HEK293 (cell line): Measurements from ENCODE around the gene PRKD1.

Experiments used
- CTCF ChIA-PET: fragments of 350-600 bp; formaldehyde crosslinking; extraction: SDS; loops from one replicate; lab custom pipeline; 2021; ENCODE audit warnings: antibody characterized with exemption; lab: Yijun Ruan, JAX
- POLR2A ChIA-PET: fragments of 300-600 bp; formaldehyde crosslinking; extraction: SDS; loops from one replicate; lab custom pipeline; 2020; ENCODE audit warnings: antibody characterized with exemption, inconsistent platforms; lab: Yijun Ruan, JAX
- H3K27ac ChIP-seq: fragments of 200-500 bp; sonication (Bioruptor generic); 2 replicates; pipeline ENCODE4 v1.5.1; 2014; ENCODE audit warnings: low read depth, low read length, control low read depth, inconsistent platforms; ENCODE audit errors: extremely low read depth
- H3K36me3 ChIP-seq, 2 experiments: fragments of 200-500 bp in 1 of 2; sonication (Bioruptor generic) in 1 of 2; 1 replicate in 1 of 2; 2 replicates in 1 of 2; pipeline ENCODE4 v1.5.1; 2014 to 2017; ENCODE audit warnings: inconsistent platforms in 2 of 2, low read length in 2 of 2; ENCODE audit not compliant: control insufficient read depth in 2 of 2, insufficient read depth in 1 of 2
- H3K4me1 ChIP-seq: fragments of 200-500 bp; sonication (Bioruptor generic); 2 replicates; pipeline ENCODE4 v1.5.1; 2014; ENCODE audit warnings: mild to moderate bottlenecking, low read length, inconsistent platforms; ENCODE audit not compliant: control insufficient read depth, insufficient read depth
- H3K4me3 ChIP-seq: 2 replicates; pipeline ENCODE4 v1.5.1; 2011; ENCODE audit warnings: low read depth, mild to moderate bottlenecking, control low read depth, low read length, moderate library complexity
- H3K9me3 ChIP-seq: fragments of 200-500 bp; sonication (Bioruptor generic); 2 replicates; pipeline ENCODE4 v1.5.1; 2014; ENCODE audit warnings: low read depth, low read length, inconsistent platforms; ENCODE audit not compliant: control insufficient read depth, insufficient read depth
- KLF1 ChIP-seq: fragments of 450-650 bp; formaldehyde crosslinking; IDR thresholded peaks from 2 replicates; pipeline ENCODE4 v1.5.1; 2016; ENCODE audit warnings: missing biosample characterization, missing genetic modification characterization
- MYNN ChIP-seq: fragments of 450-650 bp; formaldehyde crosslinking; IDR thresholded peaks from 2 replicates; pipeline ENCODE4 v1.5.1; 2016; ENCODE audit warnings: missing biosample characterization, missing genetic modification characterization, borderline replicate concordance
- REPIN1 ChIP-seq: fragments of 450-650 bp; formaldehyde crosslinking; IDR thresholded peaks from 2 replicates; pipeline ENCODE4 v1.5.1; 2017; ENCODE audit warnings: missing biosample characterization, missing genetic modification characterization, low read depth
- TCF7L2 ChIP-seq: IDR thresholded peaks from 2 replicates; pipeline ENCODE4 v1.6.1; 2011; ENCODE audit warnings: low read depth, mild to moderate bottlenecking, inconsistent platforms, low read length, moderate library complexity, borderline replicate concordance
- ZIC2 ChIP-seq: fragments of 450-650 bp; formaldehyde crosslinking; IDR thresholded peaks from 2 replicates; pipeline ENCODE4 v1.5.1; 2016; ENCODE audit warnings: missing biosample characterization, missing genetic modification characterization
- ZNF10 ChIP-seq: fragments of 450-650 bp; formaldehyde crosslinking; IDR thresholded peaks from 2 replicates; pipeline ENCODE4 v1.5.1; 2017; ENCODE audit warnings: missing biosample characterization, missing genetic modification characterization
- ZNF24 ChIP-seq: fragments of 450-650 bp; formaldehyde crosslinking; IDR thresholded peaks from 2 replicates; pipeline ENCODE4 v1.5.1; 2016; ENCODE audit warnings: missing biosample characterization, missing genetic modification characterization
- ZNF37A ChIP-seq: fragments of 450-650 bp; IDR thresholded peaks from 2 replicates; pipeline ENCODE4 v1.5.1; 2018; ENCODE audit warnings: missing biosample characterization, missing genetic modification characterization
- ZNF544 ChIP-seq: fragments of 450-650 bp; formaldehyde crosslinking; IDR thresholded peaks from 2 replicates; pipeline ENCODE4 v1.5.0; 2017; ENCODE audit warnings: missing biosample characterization, missing genetic modification characterization
- ZNF571 ChIP-seq: fragments of 450-650 bp; formaldehyde crosslinking; IDR thresholded peaks from 2 replicates; pipeline ENCODE4 v1.5.0; 2017; ENCODE audit warnings: missing biosample characterization, missing genetic modification characterization
- ZNF600 ChIP-seq: fragments of 450-650 bp; formaldehyde crosslinking; IDR thresholded peaks from 2 replicates; pipeline ENCODE4 v1.5.1; 2016; ENCODE audit warnings: missing biosample characterization, missing genetic modification characterization
- ZNF701 ChIP-seq: fragments of 450-650 bp; formaldehyde crosslinking; IDR thresholded peaks from 2 replicates; pipeline ENCODE4 v1.5.1; 2016; ENCODE audit warnings: missing biosample characterization, missing genetic modification characterization
- ZNF792 ChIP-seq: fragments of 450-650 bp; formaldehyde crosslinking; IDR thresholded peaks from 2 replicates; pipeline ENCODE4 v1.5.1; 2016; ENCODE audit warnings: missing biosample characterization, missing genetic modification characterization
- TF ChIP-seq, protein P1 (sequence below): fragments of 450-650 bp; formaldehyde crosslinking; IDR thresholded peaks from 2 replicates; pipeline ENCODE4 v1.5.1; 2016; ENCODE audit warnings: missing biosample characterization, missing genetic modification characterization, borderline replicate concordance
- TF ChIP-seq, protein P2 (sequence below): fragments of 450-650 bp; IDR thresholded peaks from 2 replicates; pipeline ENCODE4 v1.5.1; 2018; ENCODE audit warnings: missing biosample characterization, missing genetic modification characterization
- TF ChIP-seq, protein P3 (sequence below): fragments of 450-650 bp; formaldehyde crosslinking; IDR thresholded peaks from 2 replicates; pipeline ENCODE4 v1.5.1; 2016; ENCODE audit warnings: missing biosample characterization, missing genetic modification characterization

PRKD1 gene

DNA sequence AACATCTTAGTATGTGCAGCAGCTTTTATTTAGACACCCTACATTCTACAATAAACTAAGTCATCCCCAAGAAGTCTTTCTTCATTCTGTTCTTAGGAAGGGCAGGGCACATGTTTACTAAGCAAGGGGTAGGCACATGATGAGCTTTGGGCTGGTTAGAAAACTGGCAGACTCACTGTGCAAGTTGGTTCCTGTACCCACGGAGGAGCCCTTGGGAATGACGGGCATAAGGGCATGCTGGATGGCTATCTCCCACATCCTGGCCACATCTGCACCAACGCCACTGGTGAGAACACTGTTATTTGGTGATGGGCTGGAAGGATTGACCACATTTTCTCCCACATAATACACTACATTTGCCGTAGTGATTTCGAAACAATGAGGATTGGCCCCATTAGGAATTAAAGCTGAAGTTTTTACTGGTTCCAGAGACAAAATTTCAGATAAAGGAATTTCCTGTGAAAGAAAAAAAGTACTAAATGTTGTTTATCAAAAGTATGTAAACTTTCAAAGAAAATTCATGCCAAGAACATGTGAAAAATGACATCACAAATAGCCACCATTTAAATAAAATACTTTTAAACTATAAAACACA is 297.0 kb downstream of the PRKD1 start:
- CTCF ChIA-PET: no interaction called here
- no peaks in the 10 kb centered on the region for H3K4me1 ChIP-seq
- H3K9me3 ChIP-seq: no peaks in the 10 kb centered on the region
- H3K4me3 ChIP-seq: no peak overlapping the region
- H3K27ac ChIP-seq: no peak overlapping the region
- POLR2A ChIA-PET: no interaction called here
- TF ChIP-seq ZNF544 (tag by site-specific recombination) (no peak), REPIN1 (no peak), ZNF600 (tag by site-specific recombination) (no peak), ZIC2 (tag by site-specific recombination) (no peak), ZNF571 (tag by site-specific recombination) (no peak), ZNF792 (tag by site-specific recombination) (no peak), ZNF37A (no peak), KLF1 (tag by site-specific recombination) (no peak), ZNF24 (tag by site-specific recombination) (no peak), MYNN (tag by site-specific recombination) (no peak), ZNF10 (tag by site-specific recombination) (no peak), TCF7L2 (no peak)
- TF ChIP-seq, protein P1, sequence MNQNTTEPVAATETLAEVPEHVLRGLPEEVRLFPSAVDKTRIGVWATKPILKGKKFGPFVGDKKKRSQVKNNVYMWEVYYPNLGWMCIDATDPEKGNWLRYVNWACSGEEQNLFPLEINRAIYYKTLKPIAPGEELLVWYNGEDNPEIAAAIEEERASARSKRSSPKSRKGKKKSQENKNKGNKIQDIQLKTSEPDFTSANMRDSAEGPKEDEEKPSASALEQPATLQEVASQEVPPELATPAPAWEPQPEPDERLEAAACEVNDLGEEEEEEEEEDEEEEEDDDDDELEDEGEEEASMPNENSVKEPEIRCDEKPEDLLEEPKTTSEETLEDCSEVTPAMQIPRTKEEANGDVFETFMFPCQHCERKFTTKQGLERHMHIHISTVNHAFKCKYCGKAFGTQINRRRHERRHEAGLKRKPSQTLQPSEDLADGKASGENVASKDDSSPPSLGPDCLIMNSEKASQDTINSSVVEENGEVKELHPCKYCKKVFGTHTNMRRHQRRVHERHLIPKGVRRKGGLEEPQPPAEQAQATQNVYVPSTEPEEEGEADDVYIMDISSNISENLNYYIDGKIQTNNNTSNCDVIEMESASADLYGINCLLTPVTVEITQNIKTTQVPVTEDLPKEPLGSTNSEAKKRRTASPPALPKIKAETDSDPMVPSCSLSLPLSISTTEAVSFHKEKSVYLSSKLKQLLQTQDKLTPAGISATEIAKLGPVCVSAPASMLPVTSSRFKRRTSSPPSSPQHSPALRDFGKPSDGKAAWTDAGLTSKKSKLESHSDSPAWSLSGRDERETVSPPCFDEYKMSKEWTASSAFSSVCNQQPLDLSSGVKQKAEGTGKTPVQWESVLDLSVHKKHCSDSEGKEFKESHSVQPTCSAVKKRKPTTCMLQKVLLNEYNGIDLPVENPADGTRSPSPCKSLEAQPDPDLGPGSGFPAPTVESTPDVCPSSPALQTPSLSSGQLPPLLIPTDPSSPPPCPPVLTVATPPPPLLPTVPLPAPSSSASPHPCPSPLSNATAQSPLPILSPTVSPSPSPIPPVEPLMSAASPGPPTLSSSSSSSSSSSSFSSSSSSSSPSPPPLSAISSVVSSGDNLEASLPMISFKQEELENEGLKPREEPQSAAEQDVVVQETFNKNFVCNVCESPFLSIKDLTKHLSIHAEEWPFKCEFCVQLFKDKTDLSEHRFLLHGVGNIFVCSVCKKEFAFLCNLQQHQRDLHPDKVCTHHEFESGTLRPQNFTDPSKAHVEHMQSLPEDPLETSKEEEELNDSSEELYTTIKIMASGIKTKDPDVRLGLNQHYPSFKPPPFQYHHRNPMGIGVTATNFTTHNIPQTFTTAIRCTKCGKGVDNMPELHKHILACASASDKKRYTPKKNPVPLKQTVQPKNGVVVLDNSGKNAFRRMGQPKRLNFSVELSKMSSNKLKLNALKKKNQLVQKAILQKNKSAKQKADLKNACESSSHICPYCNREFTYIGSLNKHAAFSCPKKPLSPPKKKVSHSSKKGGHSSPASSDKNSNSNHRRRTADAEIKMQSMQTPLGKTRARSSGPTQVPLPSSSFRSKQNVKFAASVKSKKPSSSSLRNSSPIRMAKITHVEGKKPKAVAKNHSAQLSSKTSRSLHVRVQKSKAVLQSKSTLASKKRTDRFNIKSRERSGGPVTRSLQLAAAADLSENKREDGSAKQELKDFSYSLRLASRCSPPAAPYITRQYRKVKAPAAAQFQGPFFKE (tag by site-specific recombination): no peak
- peaks cover 0 to 9% of the 10 kb centered on the region in 2 experiments for H3K36me3 ChIP-seq

DNA sequence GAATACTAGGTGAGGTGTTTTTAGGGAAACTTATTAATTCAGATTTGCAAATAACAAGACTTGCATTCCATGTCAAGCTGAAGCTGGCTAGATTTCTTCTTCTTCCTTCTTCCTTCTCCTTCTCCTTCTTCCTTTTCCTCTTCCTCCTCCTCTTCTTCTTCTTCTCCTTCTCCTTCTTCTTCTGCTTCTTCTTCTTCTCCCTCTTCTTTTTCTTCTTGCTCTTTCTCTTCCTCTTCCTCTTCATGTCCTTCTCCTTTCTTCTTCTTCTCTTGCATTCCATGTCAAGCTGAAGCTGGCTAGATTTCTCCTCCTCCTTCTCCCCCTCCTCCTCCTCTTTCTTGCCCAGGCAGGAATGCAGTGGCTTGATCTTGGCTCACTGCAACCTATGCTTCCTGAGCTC is 297.8 kb downstream of the PRKD1 start:
- Histone ChIP-seq H3K4me1 (no peaks in the 10 kb centered on the region), H3K27ac (no peak overlapping the region), H3K9me3 (no peaks in the 10 kb centered on the region), H3K4me3 (no peak overlapping the region), H3K36me3 (peaks cover 0 to 9% of the 10 kb centered on the region in 2 experiments)
- TF ChIP-seq, protein P2, sequence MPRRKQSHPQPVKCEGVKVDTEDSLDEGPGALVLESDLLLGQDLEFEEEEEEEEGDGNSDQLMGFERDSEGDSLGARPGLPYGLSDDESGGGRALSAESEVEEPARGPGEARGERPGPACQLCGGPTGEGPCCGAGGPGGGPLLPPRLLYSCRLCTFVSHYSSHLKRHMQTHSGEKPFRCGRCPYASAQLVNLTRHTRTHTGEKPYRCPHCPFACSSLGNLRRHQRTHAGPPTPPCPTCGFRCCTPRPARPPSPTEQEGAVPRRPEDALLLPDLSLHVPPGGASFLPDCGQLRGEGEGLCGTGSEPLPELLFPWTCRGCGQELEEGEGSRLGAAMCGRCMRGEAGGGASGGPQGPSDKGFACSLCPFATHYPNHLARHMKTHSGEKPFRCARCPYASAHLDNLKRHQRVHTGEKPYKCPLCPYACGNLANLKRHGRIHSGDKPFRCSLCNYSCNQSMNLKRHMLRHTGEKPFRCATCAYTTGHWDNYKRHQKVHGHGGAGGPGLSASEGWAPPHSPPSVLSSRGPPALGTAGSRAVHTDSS (tag by site-specific recombination): peak; percentile 40
- TF ChIP-seq, protein P3, sequence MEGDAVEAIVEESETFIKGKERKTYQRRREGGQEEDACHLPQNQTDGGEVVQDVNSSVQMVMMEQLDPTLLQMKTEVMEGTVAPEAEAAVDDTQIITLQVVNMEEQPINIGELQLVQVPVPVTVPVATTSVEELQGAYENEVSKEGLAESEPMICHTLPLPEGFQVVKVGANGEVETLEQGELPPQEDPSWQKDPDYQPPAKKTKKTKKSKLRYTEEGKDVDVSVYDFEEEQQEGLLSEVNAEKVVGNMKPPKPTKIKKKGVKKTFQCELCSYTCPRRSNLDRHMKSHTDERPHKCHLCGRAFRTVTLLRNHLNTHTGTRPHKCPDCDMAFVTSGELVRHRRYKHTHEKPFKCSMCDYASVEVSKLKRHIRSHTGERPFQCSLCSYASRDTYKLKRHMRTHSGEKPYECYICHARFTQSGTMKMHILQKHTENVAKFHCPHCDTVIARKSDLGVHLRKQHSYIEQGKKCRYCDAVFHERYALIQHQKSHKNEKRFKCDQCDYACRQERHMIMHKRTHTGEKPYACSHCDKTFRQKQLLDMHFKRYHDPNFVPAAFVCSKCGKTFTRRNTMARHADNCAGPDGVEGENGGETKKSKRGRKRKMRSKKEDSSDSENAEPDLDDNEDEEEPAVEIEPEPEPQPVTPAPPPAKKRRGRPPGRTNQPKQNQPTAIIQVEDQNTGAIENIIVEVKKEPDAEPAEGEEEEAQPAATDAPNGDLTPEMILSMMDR (tag by site-specific recombination): no peak
- TF ChIP-seq ZNF701 (tag by site-specific recombination): no peak
- CTCF ChIA-PET: no interaction called here
- POLR2A ChIA-PET: no interaction called here
